ENCODE data around the gene MGA. TPM values are rescaled to one million over a fixed set of nuclear protein-coding genes. Genes with fewer than 3 reads are reported as not detected.

The MGA gene
- total and polyA plus RNA-seq, 2 of the 8 experiments (the other 6 are each of a cell fraction or from before 2014, with no cell fraction given) = 7.6 to 53.2 TPM

DNA sequence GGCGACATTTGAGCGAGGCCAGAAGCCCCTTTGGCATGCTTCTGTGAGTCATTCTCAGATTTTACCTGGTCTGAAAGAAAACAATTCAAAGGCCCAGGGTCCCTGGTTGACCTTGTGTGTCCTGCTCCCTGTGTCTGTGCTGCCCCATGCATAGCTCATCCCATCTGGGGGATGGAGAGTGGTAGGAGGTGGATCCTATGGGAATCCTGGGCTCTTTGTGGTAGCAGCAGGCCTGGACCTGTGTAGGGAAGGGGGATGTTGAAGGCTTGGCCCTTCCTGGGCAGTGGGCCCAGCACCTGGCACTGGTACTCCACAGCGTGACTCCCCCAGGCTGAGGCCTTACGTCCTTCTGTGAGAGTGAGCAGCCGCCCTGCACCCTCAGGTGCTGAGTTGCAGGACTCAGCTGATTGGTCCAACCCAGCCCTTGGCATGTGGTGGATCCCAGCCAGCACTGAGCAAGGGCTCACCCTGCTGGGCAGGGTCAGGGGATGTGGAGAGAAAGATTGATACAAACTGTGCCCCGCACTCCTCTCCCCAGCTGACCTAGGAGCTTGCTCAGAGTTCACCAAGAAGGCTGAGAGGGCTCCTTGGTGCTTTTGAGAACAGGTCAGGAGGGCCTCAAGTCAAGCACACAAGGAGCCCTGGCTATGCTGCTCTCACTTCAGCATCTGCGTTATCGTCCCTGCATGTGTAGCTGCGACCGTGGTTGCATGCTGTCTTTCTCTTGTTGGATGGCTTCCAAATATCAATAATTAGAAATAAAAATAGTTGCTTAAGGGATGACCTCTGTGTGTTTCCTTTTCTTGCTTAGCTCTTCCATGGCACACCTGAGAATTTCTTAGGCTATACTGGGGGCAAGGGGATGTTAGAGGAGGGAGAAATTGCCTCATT is 146.3 kb downstream of the MGA start (continued):
- no peak for TF ChIP-seq TBP (IDR thresholded peaks at IDR 0.05; ENCODE audit: low read depth, low read length)
- TF ChIP-seq, protein P1, sequence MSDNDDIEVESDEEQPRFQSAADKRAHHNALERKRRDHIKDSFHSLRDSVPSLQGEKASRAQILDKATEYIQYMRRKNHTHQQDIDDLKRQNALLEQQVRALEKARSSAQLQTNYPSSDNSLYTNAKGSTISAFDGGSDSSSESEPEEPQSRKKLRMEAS (IDR thresholded peaks at IDR 0.05) = no peak

Measured in H1 (cell line).